22Rv1 (cell line): Measurements from ENCODE around the gene CCN5.
A peak's percentile ranks its signal among the peaks of the same experiment; 100 is the strongest.

Source experiments
- CTCF ChIP-seq: fragments of 450-650 bp; IDR thresholded peaks from 2 replicates; pipeline ENCODE4 v1.5.1; 2017; ENCODE audit warnings: mild to moderate bottlenecking
- ZFX ChIP-seq: fragments of 450-650 bp; IDR thresholded peaks from 2 replicates; pipeline ENCODE4 v1.6.1; 2017; ENCODE audit warnings: antibody characterized with exemption, borderline replicate concordance

DNA sequence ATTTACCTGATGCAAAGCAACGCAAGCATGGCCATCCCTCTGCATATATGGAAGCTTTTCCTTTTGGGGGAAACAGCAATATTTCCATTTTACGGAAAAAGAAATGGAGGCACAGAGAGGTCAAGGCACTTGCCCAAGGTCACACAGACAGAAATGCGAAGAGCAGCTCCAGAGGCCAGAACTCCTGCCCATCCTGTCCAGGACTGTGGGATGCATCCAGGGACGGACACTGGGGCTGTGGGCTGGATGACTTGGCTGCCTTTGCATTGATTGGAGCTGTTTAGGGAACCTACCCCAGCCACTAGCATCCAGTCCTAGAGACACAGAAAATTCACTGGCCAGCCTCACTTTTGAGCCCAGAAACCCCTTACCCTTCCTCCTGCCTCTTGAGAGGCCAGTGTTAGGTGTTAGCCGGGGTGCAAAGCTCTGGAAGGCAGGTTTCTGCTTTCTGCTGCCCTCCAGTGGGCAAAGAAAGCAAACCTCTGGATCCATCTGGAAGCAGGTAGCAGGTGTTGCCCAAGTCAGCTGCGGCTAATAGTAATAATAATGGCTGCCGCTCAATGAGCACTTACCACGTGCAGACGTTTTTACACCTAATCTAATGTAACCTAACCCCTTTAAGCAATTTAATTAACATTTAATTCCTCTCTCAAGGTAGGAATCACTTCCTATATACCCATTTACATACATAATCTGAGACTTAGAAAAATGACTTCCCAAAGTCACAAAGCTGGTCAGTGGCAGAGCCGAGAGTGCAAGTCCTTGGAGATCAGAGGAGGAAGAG lies 31.7 kb upstream of the CCN5 start:
- TF ChIP-seq CTCF (peak; percentile 9; the same call in 1 of the 2 replicates), ZFX (no peak)
